ENCODE results near the gene THADA. TPM values are rescaled to one million over a fixed set of nuclear protein-coding genes. Genes with fewer than 3 reads are reported as not detected.

THADA gene
- total RNA-seq, 1 experiment from 2014 or later: 20.1 TPM

GRCh38 chr2:43486603-43487002, 109.2 kb downstream of the THADA start:
- H3K23ac ChIP-seq (ENCODE audit: insufficient read length, low read depth, low read length): no peak overlapping the region
- H2BK12ac ChIP-seq (ENCODE audit: insufficient read length, low read depth, low read length): no peak overlapping the region
- Mint-ChIP-seq H3K4me3 (no peak overlapping the region), H3K36me3 (ENCODE audit: insufficient read depth in 1 of 3, low read depth in 3 of 3) (no peaks in the 10 kb centered on the region; a peak in 2 of 7 replicates), H3K27ac (no peak overlapping the region; a peak in 1 of 7 replicates), H3K9me3 (no peaks in the 10 kb centered on the region), H3K27me3 (ENCODE audit: low read depth) (no peaks in the 10 kb centered on the region), H3K4me1 (peaks cover 22 to 28% of the 10 kb centered on the region in 2 experiments)
- H3K23me2 ChIP-seq (ENCODE audit: insufficient read length, low read depth, low read length, poor library complexity, severe bottlenecking): no peaks in the 10 kb centered on the region
- H3K9ac ChIP-seq (ENCODE audit: extremely low read depth, insufficient read length, low read length): no peak overlapping the region
- H2BK5ac ChIP-seq (ENCODE audit: insufficient read length, low read length): no peak overlapping the region
- H3K27ac ChIP-seq (ENCODE audit: insufficient read length, low read depth, low read length): no peak overlapping the region
- H4K91ac ChIP-seq (ENCODE audit: insufficient read length, low read depth, low read length): no peak overlapping the region
- no peak overlapping the region for H2AK5ac ChIP-seq (ENCODE audit: insufficient read length, low read length)
- no peak overlapping the region for H3K14ac ChIP-seq (ENCODE audit: insufficient read depth, low read length)
- no peak overlapping the region for H3K18ac ChIP-seq (ENCODE audit: insufficient read length, low read depth, low read length)
- H2AFZ ChIP-seq (ENCODE audit: low read length): no peak overlapping the region
- no peak overlapping the region for H3K4me2 ChIP-seq (ENCODE audit: insufficient read depth, insufficient read length, low read length)
- no peak overlapping the region for H2BK15ac ChIP-seq (ENCODE audit: low read depth, low read length)
- no peak overlapping the region for H2BK20ac ChIP-seq (ENCODE audit: low read depth, low read length, poor library complexity, severe bottlenecking)
- DNase-seq: no peak
- no peaks in the 10 kb centered on the region for H4K20me1 ChIP-seq (ENCODE audit: control insufficient read depth, insufficient read depth, insufficient read length)
- H3K9me3 ChIP-seq (ENCODE audit: control insufficient read depth, low read depth, low read length): no peaks in the 10 kb centered on the region
- no peak overlapping the region for H3K4ac ChIP-seq (ENCODE audit: low read depth, low read length)
- no peaks in the 10 kb centered on the region for H3K79me2 ChIP-seq (ENCODE audit: insufficient read depth, low read length)
- TF ChIP-seq CTCF (conservative IDR thresholded peaks at IDR 0.05): no peak
- no peak overlapping the region for H3T11ph ChIP-seq (ENCODE audit: low read length)
- H3K56ac ChIP-seq (ENCODE audit: insufficient read length, low read depth, low read length): no peak overlapping the region
- H4K8ac ChIP-seq (replicated peaks; ENCODE audit: insufficient read length, low read depth, low read length): no peak overlapping the region
- H3K4me1 ChIP-seq (ENCODE audit: insufficient read depth, low read length): no peaks in the 10 kb centered on the region
- H2BK120ac ChIP-seq (ENCODE audit: low read depth, low read length, poor library complexity, severe bottlenecking): no peak overlapping the region
- H3K79me1 ChIP-seq (ENCODE audit: insufficient read depth, low read depth, low read length, poor library complexity, severe bottlenecking): no peaks in the 10 kb centered on the region
- no peak overlapping the region for H4K5ac ChIP-seq (ENCODE audit: insufficient read length, low read depth, low read length)
- no peaks in the 10 kb centered on the region for H3K27me3 ChIP-seq (ENCODE audit: insufficient read depth, low read length)

Data from H9 (cell line).